MM.1S (cell line): ENCODE results near the gene ADD1.

Experiments
- EZH2phosphoT487 ChIP-seq: fragments of 300-600 bp; sonication (generic); IDR thresholded peaks from 2 replicates; pipeline ENCODE4 v1.6.1; 2018; ENCODE audit warnings: antibody characterized with exemption, low read length
- TF ChIP-seq, protein P1 (sequence below): fragments of 300-600 bp; sonication (generic); IDR thresholded peaks from 2 replicates; pipeline ENCODE4 v1.5.1; 2016; ENCODE audit warnings: antibody characterized with exemption, low read length, mixed read lengths

- TF ChIP-seq, protein P1, sequence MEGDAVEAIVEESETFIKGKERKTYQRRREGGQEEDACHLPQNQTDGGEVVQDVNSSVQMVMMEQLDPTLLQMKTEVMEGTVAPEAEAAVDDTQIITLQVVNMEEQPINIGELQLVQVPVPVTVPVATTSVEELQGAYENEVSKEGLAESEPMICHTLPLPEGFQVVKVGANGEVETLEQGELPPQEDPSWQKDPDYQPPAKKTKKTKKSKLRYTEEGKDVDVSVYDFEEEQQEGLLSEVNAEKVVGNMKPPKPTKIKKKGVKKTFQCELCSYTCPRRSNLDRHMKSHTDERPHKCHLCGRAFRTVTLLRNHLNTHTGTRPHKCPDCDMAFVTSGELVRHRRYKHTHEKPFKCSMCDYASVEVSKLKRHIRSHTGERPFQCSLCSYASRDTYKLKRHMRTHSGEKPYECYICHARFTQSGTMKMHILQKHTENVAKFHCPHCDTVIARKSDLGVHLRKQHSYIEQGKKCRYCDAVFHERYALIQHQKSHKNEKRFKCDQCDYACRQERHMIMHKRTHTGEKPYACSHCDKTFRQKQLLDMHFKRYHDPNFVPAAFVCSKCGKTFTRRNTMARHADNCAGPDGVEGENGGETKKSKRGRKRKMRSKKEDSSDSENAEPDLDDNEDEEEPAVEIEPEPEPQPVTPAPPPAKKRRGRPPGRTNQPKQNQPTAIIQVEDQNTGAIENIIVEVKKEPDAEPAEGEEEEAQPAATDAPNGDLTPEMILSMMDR: no peak
- TF ChIP-seq EZH2phosphoT487: no peak
These were observed 82.6 kb downstream of the ADD1 start for GRCh38 chr4:2925931-2926860.
